K562 (cell line): ENCODE results near the gene ZNF391. TPM values are rescaled to one million over a fixed set of nuclear protein-coding genes. Genes with fewer than 3 reads are reported as not detected.
A peak's percentile ranks its signal among the peaks of the same experiment; 100 is the strongest.

ENCODE experiments used
- CEBPG ChIP-seq, 3 experiments: fragments of 200-800 bp in 1 of 3; sonication (Bioruptor generic) in 1 of 3; sonication (generic) in 1 of 3; formaldehyde crosslinking in 1 of 3; IDR thresholded peaks in 2 of 3; conservative IDR thresholded peaks in 1 of 3; 2 replicates each; pipeline versions ENCODE4 v1.6.1 to v1.8.0; 2016 to 2022; ENCODE audit warnings: missing compliant biosample characterization in 2 of 3, missing genetic modification characterization in 2 of 3, mild to moderate bottlenecking in 1 of 3, missing genetic modification reagents in 1 of 3
- CREBBP ChIP-seq: IDR thresholded peaks from one replicate; pipeline ENCODE4 v1.6.1; 2012; ENCODE audit warnings: low read depth, mild to moderate bottlenecking, control low read depth, inconsistent platforms, low read length
- FOS ChIP-seq: IDR thresholded peaks from 3 replicates; pipeline ENCODE4 v1.6.1; 2011; ENCODE audit not compliant: insufficient read length; ENCODE audit errors: extremely low read depth
- FOXJ2 ChIP-seq: fragments of 200-800 bp; sonication (Bioruptor generic); IDR thresholded peaks from 2 replicates; pipeline ENCODE4 v1.6.1; 2016; ENCODE audit warnings: missing genetic modification characterization, missing compliant biosample characterization
- JUN ChIP-seq, 2 experiments: sonication (generic) in 1 of 2; formaldehyde crosslinking in 1 of 2; IDR thresholded peaks; 2 replicates each; pipeline versions ENCODE4 v1.6.1 to v1.8.0; 2012 to 2022; ENCODE audit warnings: borderline replicate concordance in 2 of 2, mild to moderate bottlenecking in 2 of 2, improper control_type of control experiment in 1 of 2, low read depth in 1 of 2, low read length in 1 of 2, missing genetic modification reagents in 1 of 2
- MTA3 ChIP-seq: fragments of 450-650 bp; formaldehyde crosslinking; IDR thresholded peaks from 2 replicates; pipeline ENCODE4 v1.6.1; 2017; ENCODE audit warnings: mild to moderate bottlenecking, borderline replicate concordance
- SP1 ChIP-seq: sonication (generic); formaldehyde crosslinking; IDR thresholded peaks from 2 replicates; pipeline ENCODE4 v1.8.1; 2022; ENCODE audit warnings: mild to moderate bottlenecking, missing genetic modification reagents
- TFE3 ChIP-seq: fragments of 450-650 bp; formaldehyde crosslinking; IDR thresholded peaks from 2 replicates; pipeline ENCODE4 v1.4.0; 2020; ENCODE audit warnings: mild to moderate bottlenecking, mixed read lengths
- USF2 ChIP-seq: sonication (generic); formaldehyde crosslinking; IDR thresholded peaks from 2 replicates; pipeline ENCODE4 v1.5.0; 2020; ENCODE audit warnings: missing genetic modification reagents
- ZEB2 ChIP-seq: fragments of 450-650 bp; IDR thresholded peaks from 2 replicates; pipeline ENCODE4 v1.6.1; 2016
- ZNF644 ChIP-seq: fragments of 200-800 bp; sonication (Bioruptor generic); IDR thresholded peaks from 2 replicates; pipeline ENCODE4 v1.6.1; 2016; ENCODE audit warnings: low read depth, missing genetic modification characterization, missing compliant biosample characterization
- polyA plus RNA-seq, 8 experiments: library from polyadenylated mRNA; depleted of rRNA in 4 of 8; stranded (reverse) in 5 of 8; unstranded in 3 of 8; fragments of >200 nt; fragmentation: Nextera tagmentation in 2 of 8; fragmentation: Illumina TruSeq in 1 of 8; extraction: Ambion mirVana in 2 of 8; extraction: Trizol in 1 of 8; gene quantifications; 2 replicates each; pipeline versions ENCODE4 v1.2.1 to v1.2.3, GENCODE V29; 2011 to 2014; ENCODE audit warnings: inconsistent platforms in 1 of 8, missing spikeins in 1 of 8
- total RNA-seq, 7 experiments: library from RNA; depleted of rRNA in 6 of 7; stranded (reverse); fragments of >200 nt in 6 of 7; fragmentation: Illumina TruSeq in 2 of 7; extraction: Trizol in 2 of 7; gene quantifications; 2 replicates each; pipeline versions ENCODE4 v1.2.1 to v1.2.3, GENCODE V29; 2011 to 2021; ENCODE audit warnings: low replicate concordance in 1 of 7
- TF ChIP-seq, protein P1 (sequence below): fragments of 450-650 bp; IDR thresholded peaks from 2 replicates; pipeline ENCODE4 v1.7.1; 2018; ENCODE audit warnings: mild to moderate bottlenecking, low read depth; ENCODE audit not compliant: partially characterized antibody
- TF ChIP-seq, protein P2 (sequence below): fragments of 450-650 bp; IDR thresholded peaks from 2 replicates; pipeline ENCODE4 v1.6.1; 2016
- TF ChIP-seq, protein P3 (sequence below): fragments of 450-650 bp; IDR thresholded peaks from 2 replicates; pipeline ENCODE4 v1.6.1; 2017; ENCODE audit warnings: antibody characterized with exemption
- TF ChIP-seq, protein P4 (sequence below): fragments of 450-650 bp; formaldehyde crosslinking; IDR thresholded peaks from 2 replicates; pipeline ENCODE4 v1.4.0; 2020; ENCODE audit warnings: mild to moderate bottlenecking, moderate library complexity

ZNF391 gene
- total and polyA plus RNA-seq, 9 of the 15 experiments (the other 6 are each of a cell fraction or from before 2014, with no cell fraction given) = 2.3 to 10.1 (median 5.8) TPM

GRCh38 chr6:27374824-27375612 is 13.5 kb upstream of the ZNF391 start (continued):
- no peak for TF ChIP-seq ZNF644 (tag)
- TF ChIP-seq, protein P1, sequence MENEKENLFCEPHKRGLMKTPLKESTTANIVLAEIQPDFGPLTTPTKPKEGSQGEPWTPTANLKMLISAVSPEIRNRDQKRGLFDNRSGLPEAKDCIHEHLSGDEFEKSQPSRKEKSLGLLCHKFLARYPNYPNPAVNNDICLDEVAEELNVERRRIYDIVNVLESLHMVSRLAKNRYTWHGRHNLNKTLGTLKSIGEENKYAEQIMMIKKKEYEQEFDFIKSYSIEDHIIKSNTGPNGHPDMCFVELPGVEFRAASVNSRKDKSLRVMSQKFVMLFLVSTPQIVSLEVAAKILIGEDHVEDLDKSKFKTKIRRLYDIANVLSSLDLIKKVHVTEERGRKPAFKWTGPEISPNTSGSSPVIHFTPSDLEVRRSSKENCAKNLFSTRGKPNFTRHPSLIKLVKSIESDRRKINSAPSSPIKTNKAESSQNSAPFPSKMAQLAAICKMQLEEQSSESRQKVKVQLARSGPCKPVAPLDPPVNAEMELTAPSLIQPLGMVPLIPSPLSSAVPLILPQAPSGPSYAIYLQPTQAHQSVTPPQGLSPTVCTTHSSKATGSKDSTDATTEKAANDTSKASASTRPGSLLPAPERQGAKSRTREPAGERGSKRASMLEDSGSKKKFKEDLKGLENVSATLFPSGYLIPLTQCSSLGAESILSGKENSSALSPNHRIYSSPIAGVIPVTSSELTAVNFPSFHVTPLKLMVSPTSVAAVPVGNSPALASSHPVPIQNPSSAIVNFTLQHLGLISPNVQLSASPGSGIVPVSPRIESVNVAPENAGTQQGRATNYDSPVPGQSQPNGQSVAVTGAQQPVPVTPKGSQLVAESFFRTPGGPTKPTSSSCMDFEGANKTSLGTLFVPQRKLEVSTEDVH = no peak
- TF ChIP-seq, protein P2, sequence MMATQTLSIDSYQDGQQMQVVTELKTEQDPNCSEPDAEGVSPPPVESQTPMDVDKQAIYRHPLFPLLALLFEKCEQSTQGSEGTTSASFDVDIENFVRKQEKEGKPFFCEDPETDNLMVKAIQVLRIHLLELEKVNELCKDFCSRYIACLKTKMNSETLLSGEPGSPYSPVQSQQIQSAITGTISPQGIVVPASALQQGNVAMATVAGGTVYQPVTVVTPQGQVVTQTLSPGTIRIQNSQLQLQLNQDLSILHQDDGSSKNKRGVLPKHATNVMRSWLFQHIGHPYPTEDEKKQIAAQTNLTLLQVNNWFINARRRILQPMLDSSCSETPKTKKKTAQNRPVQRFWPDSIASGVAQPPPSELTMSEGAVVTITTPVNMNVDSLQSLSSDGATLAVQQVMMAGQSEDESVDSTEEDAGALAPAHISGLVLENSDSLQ = peak; percentile 96
- TF ChIP-seq, protein P3, sequence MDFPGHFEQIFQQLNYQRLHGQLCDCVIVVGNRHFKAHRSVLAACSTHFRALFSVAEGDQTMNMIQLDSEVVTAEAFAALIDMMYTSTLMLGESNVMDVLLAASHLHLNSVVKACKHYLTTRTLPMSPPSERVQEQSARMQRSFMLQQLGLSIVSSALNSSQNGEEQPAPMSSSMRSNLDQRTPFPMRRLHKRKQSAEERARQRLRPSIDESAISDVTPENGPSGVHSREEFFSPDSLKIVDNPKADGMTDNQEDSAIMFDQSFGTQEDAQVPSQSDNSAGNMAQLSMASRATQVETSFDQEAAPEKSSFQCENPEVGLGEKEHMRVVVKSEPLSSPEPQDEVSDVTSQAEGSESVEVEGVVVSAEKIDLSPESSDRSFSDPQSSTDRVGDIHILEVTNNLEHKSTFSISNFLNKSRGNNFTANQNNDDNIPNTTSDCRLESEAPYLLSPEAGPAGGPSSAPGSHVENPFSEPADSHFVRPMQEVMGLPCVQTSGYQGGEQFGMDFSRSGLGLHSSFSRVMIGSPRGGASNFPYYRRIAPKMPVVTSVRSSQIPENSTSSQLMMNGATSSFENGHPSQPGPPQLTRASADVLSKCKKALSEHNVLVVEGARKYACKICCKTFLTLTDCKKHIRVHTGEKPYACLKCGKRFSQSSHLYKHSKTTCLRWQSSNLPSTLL = no peak
- no peak for TF ChIP-seq CREBBP
- peak; percentile 39; the same call in 1 of the 2 replicates for TF ChIP-seq MTA3
- no peak for TF ChIP-seq USF2 (CRISPR knock-in tag)
- TF ChIP-seq TFE3 (CRISPR knock-in tag) = no peak
- no peak for TF ChIP-seq CEBPG (CRISPR knock-in tag; IDR thresholded peaks at IDR 0.05)
- no peak for TF ChIP-seq CEBPG (tag; conservative IDR thresholded peaks at IDR 0.05 in 1 of 2, IDR thresholded peaks at IDR 0.05 in 1 of 2)
- peak; percentile 13; the same call in 1 of the 2 replicates for TF ChIP-seq FOXJ2 (tag)
- TF ChIP-seq ZEB2 = peak; percentile 94
- peak; percentile 70; the same call in 1 of the 2 replicates for TF ChIP-seq SP1
- peak; percentile 23; the same call in 1 of the 2 replicates for TF ChIP-seq JUN (IDR thresholded peaks at IDR 0.05; ENCODE audit: borderline replicate concordance, low read depth, low read length)
- TF ChIP-seq JUN (CRISPR knock-in tag; IDR thresholded peaks at IDR 0.05; ENCODE audit: borderline replicate concordance) = no peak
- TF ChIP-seq, protein P4, sequence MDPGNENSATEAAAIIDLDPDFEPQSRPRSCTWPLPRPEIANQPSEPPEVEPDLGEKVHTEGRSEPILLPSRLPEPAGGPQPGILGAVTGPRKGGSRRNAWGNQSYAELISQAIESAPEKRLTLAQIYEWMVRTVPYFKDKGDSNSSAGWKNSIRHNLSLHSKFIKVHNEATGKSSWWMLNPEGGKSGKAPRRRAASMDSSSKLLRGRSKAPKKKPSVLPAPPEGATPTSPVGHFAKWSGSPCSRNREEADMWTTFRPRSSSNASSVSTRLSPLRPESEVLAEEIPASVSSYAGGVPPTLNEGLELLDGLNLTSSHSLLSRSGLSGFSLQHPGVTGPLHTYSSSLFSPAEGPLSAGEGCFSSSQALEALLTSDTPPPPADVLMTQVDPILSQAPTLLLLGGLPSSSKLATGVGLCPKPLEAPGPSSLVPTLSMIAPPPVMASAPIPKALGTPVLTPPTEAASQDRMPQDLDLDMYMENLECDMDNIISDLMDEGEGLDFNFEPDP (CRISPR knock-in tag) = no peak
- TF ChIP-seq FOS = no peak
